SJCRH30 (cell line): ENCODE results near the gene ARHGAP26. TPM values are rescaled to one million over a fixed set of nuclear protein-coding genes. Genes with fewer than 3 reads are reported as not detected.

ENCODE experiments used
- DNase-seq, 2 experiments: peaks; one replicate each; pipeline ENCODE4 v3.0.0-alpha.2; 2015 to 2020
- H3K27ac ChIP-seq: fragments of 250-450 bp; sonication (Bioruptor Pico); 2 replicates; pipeline ENCODE4 v1.5.1; 2020; ENCODE audit warnings: mild to moderate bottlenecking, moderate library complexity
- H3K27me3 ChIP-seq: fragments of 250-450 bp; sonication (Bioruptor Pico); 2 replicates; pipeline ENCODE4 v1.5.1; 2020; ENCODE audit warnings: mild to moderate bottlenecking, moderate library complexity
- H3K36me3 ChIP-seq: fragments of 250-450 bp; sonication (Bioruptor Pico); 2 replicates; pipeline ENCODE4 v1.5.1; 2020; ENCODE audit warnings: mild to moderate bottlenecking, moderate library complexity
- H3K4me1 ChIP-seq: fragments of 250-450 bp; sonication (Bioruptor Pico); 2 replicates; pipeline ENCODE4 v1.5.1; 2020; ENCODE audit warnings: mild to moderate bottlenecking, moderate library complexity
- H3K4me3 ChIP-seq: fragments of 250-450 bp; sonication (Bioruptor Pico); 2 replicates; pipeline ENCODE4 v1.5.1; 2020; ENCODE audit warnings: mild to moderate bottlenecking, moderate library complexity
- H3K9me3 ChIP-seq: fragments of 250-450 bp; sonication (Bioruptor Pico); replicated peaks from 2 replicates; pipeline ENCODE4 v1.5.1; 2020; ENCODE audit warnings: mild to moderate bottlenecking, moderate library complexity
- total RNA-seq: library from RNA; depleted of rRNA; stranded (reverse); fragments of >200 nt; shearing (Covaris generic); gene quantifications from 2 replicates; pipeline ENCODE4 v1.2.3, GENCODE V29; 2014

The ARHGAP26 gene
- total RNA-seq, 1 experiment from 2014 or later = 16.9 TPM

DNA sequence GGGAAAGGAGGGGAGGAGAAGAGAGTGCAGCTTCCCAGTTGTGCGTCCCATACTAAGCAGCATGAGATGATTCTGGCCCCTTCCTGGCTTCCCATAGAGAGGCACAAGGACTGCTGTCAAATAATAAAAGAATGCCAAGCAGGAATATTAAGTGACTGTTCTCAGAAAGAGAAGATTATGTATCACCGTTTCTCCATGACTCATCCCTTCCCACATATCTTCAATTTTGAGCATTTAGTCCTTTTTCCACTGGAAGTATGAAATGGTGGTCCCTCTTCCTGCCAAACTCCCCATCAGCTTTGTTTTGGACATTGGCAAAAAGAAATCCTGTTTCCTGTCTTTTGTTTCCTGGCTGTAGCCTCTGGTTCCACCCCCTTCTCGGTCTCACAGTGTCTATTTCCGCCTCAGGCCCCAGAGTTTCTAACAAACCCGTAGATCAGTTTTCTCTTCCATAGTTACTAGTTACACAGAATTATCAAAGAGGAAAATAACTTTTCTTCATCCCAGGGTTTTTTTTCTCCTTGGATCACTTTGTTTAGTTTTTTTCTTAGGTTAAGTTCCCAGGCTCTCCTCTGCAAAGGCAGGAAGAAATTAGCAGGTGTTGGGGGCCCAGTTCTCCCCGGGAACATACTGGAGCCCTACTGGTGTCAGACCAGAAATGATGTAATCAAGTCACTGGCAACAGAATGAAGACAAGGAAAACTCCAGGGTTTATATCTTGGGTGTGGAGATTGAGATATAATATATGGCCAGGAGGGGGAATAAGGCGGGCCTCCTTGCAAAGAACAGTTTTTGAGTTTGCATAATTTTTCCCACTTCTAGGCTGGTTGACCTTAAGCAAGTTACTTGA, 26.4 kb upstream of the ARHGAP26 start:
- Histone ChIP-seq H3K4me1 (peaks cover 8% of the 10 kb centered on the region), H3K27ac (no peak overlapping the region), H3K27me3 (no peaks in the 10 kb centered on the region), H3K9me3 (no peaks in the 10 kb centered on the region), H3K36me3 (no peaks in the 10 kb centered on the region), H3K4me3 (peak overlapping the region; percentile 8)
- DNase-seq = peak in 1 of 2 experiments; percentile 60

DNA sequence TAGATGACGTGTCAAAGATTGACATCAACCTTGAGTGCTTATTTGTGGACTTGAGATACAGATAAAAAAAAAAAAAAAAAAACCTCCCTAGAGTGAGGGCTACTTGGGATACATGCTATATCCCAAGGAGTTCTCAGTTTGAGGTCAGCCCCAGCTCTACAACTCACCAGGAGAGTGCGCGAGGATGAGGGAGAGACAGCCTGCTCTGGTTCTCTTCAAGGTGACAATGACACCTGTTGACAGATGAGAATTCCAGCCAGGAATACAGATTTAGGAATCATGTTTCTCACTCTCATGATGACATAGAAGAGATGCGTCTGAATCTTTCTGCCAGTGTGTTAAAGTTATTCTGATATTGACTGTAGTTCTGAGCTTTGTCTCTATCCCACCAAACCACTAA, 24.9 kb upstream of the ARHGAP26 start:
- no peak for DNase-seq
- Histone ChIP-seq H3K36me3 (no peaks in the 10 kb centered on the region), H3K27ac (no peak overlapping the region), H3K4me3 (no peak overlapping the region), H3K27me3 (no peaks in the 10 kb centered on the region), H3K4me1 (peaks cover 10% of the 10 kb centered on the region), H3K9me3 (no peaks in the 10 kb centered on the region)

DNA sequence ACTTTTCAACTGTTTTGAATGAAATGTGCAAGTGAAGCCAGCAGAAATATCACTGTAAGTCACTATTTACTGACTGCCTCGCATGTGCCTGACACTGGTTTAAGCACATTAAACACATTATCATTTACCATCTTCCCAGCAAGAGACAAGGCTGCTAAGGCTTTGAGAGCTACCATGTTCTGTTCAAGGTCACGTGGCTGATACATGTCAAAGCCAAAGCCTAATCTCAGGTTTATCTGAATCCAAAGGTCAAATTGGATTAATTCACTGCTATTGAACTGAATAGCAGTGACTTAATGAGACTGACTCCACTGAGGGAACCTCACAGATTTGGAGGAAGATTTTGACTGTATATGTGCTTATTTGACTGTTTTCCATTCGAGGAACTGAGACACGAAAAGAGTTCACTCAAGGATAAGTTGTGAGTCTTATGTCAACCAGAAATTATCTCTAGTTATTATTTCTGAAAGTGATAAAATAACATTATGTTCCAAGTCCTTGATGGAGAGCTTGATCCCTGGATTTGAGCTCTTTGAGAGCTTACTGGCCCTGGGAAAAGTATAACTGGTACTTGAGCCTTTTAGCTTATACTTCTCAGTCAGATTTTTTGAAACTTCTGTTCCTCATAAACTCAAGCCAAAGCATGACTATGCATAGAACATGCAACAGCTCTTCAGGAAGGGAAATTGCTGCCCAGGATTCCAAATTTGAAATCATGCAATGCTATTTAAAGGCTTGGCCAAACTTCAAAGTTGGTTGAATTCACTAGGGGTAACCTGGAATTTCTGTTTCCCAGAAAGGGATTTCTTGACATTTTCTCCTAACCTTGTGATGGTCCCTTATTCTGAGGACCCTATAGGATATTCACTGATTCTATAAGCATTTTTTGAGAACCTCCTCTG, 23.4 kb upstream of the ARHGAP26 start:
- Histone ChIP-seq H3K9me3 (no peaks in the 10 kb centered on the region), H3K4me1 (peaks cover 10% of the 10 kb centered on the region), H3K27ac (no peak overlapping the region), H3K27me3 (no peaks in the 10 kb centered on the region), H3K36me3 (no peaks in the 10 kb centered on the region), H3K4me3 (no peak overlapping the region)
- DNase-seq = no peak

DNA sequence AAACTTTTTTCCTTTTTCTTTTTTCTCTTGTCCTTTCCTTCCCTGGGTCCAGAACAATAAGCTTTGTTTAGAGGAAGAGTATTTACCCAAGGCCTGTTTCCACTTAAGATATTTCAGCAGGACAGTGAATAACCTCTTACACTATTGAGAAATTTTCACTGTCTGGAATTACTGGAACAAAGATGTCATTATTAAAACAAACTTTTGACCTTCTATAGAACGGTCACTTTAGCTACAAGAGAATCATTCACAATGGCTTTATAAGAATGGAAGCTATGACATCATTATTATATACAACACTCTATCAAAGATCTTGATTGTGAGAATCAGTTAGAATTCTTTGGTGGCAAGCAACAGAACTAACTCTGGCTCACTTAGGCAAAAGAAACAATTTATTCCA, 22.0 kb upstream of the ARHGAP26 start:
- no peaks in the 10 kb centered on the region for H3K36me3 ChIP-seq
- no peaks in the 10 kb centered on the region for H3K27me3 ChIP-seq
- DNase-seq = no peak
- no peak overlapping the region for H3K4me3 ChIP-seq
- H3K27ac ChIP-seq = no peak overlapping the region
- peaks cover 10% of the 10 kb centered on the region for H3K4me1 ChIP-seq
- no peaks in the 10 kb centered on the region for H3K9me3 ChIP-seq

DNA sequence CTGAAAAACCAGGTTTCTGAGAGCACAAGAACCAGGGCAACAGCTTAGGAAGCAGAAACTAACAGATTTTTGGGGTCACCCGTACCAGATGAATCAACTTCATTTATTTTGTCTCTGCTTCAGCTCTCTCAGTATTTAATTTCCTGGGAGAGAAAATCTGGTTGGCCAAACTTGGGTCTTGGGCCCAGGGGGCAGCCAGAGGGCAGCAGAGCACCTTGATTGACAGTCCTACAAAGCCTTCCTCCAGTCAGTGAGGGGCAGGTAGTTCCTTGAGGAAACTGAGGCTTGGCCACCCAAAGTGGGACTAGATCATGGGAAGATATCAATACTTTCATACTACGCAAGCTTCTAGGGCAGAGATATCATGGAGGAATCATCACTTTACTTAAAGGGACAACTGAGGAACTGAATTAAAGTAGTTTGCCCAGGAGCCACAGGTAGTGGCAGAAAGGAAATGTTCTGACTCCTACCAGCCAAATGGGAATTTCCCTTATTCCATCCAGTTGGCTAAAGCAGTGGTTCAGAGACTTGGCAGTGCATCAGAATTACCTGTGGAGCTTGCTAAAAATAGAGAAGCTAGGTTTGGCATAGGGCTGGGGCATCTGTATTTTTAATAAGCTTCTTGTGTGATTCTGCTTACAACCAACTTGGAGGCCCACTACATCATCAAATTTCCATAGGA, 21.5 kb upstream of the ARHGAP26 start:
- H3K27me3 ChIP-seq = no peaks in the 10 kb centered on the region
- H3K36me3 ChIP-seq = no peaks in the 10 kb centered on the region
- no peak overlapping the region for H3K27ac ChIP-seq
- DNase-seq = peak; percentile 14 to 42
- no peaks in the 10 kb centered on the region for H3K9me3 ChIP-seq
- H3K4me1 ChIP-seq = peaks cover 7% of the 10 kb centered on the region
- no peak overlapping the region for H3K4me3 ChIP-seq

DNA sequence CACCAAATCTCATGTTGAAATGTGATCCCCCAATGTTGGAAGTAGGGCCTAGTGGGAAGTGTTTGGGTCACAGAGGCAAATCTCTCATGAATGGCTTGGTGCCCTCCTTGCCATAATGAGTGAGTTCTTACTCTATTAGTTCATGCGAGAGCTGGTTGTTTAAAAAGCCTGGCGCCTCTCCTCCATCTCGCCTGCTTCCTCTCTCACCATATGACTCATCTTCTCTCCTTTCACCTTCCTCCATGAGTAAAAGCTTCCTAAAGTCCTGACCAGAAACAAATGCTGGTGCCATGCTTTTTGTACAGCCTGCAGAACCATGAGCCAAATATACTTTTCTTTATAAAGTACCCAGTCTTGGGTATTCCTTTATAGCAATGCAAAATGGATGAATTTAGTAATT, 20.9 kb upstream of the ARHGAP26 start:
- no peak overlapping the region for H3K4me3 ChIP-seq
- no peaks in the 10 kb centered on the region for H3K27me3 ChIP-seq
- no peaks in the 10 kb centered on the region for H3K9me3 ChIP-seq
- H3K36me3 ChIP-seq = no peaks in the 10 kb centered on the region
- no peak overlapping the region for H3K27ac ChIP-seq
- no peak for DNase-seq
- peaks cover 3% of the 10 kb centered on the region for H3K4me1 ChIP-seq

DNA sequence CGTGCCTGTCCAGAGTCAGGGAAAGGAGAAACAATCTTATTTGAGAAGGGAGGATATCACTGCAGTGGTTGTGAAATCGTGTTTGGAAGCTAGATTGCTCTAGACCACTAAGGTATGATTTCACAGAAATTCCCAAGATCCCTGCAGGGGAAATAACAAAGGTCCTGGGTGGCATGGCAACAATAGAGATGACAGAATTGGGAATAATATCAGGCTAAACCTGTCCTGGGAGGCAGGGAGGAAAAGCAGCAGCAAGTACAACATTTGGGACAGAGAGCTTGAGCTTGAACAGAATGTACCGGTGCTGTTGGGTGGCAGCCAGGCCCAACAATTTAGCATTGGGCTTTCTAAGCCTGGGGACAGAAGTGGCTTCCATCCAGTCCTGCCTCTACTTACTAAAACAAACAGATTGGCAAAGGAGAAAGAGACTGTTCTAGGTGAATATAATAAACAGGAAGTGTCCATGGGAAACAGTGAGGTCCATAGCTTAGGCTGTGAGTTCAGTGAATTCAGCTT, 17.0 kb upstream of the ARHGAP26 start:
- H3K27me3 ChIP-seq = no peaks in the 10 kb centered on the region
- no peak for DNase-seq
- no peaks in the 10 kb centered on the region for H3K36me3 ChIP-seq
- H3K4me3 ChIP-seq = no peak overlapping the region
- H3K4me1 ChIP-seq = peaks cover 3% of the 10 kb centered on the region; the same call in 1 of the 2 replicates
- no peaks in the 10 kb centered on the region for H3K9me3 ChIP-seq
- H3K27ac ChIP-seq = no peak overlapping the region

DNA sequence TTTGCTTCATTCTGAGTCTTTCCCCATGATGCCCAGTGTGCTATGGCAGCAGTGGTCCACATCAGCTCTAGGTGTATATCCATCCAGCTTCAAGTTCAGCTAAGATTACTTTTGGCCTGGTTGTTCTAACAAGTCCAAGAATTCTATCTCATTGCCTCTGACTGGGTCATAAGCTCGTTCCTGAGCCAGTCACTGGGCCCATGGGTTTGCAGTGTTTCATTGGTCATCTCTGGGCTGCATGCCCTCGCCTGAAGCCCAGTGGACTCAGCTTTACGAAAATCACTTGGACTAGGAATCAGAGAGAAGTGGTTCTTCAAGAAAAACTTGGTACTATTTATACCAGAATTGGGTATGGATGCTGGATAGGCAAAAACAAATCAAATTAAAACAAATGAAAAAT, 16.1 kb upstream of the ARHGAP26 start:
- H3K9me3 ChIP-seq = no peaks in the 10 kb centered on the region
- H3K27me3 ChIP-seq = no peaks in the 10 kb centered on the region
- no peak for DNase-seq
- H3K36me3 ChIP-seq = no peaks in the 10 kb centered on the region
- H3K27ac ChIP-seq = no peak overlapping the region
- H3K4me1 ChIP-seq = peaks cover 3% of the 10 kb centered on the region; the same call in 1 of the 2 replicates
- no peak overlapping the region for H3K4me3 ChIP-seq

DNA sequence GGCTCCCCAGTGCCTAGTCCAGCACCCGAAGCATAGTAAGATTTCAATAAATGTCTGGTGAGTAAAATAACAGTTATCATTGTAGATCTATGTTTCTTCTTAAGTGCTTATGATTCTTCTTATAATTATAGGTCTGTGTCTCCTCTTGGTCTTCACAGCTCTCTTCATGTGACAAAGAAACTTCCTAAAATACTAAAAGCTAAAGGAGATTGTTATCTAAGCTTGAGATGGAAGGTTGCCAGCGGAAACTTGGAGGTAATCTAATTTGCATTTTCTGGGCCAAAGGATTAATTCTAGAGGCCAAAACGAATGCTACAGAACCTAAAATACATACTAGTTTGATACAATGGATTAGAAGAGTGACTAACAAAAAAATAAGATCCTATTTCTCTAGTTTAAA, 13.6 kb upstream of the ARHGAP26 start:
- no peak overlapping the region for H3K4me3 ChIP-seq
- H3K27ac ChIP-seq = no peak overlapping the region
- DNase-seq = no peak
- no peaks in the 10 kb centered on the region for H3K9me3 ChIP-seq
- H3K27me3 ChIP-seq = no peaks in the 10 kb centered on the region
- H3K4me1 ChIP-seq = no peaks in the 10 kb centered on the region
- H3K36me3 ChIP-seq = no peaks in the 10 kb centered on the region

DNA sequence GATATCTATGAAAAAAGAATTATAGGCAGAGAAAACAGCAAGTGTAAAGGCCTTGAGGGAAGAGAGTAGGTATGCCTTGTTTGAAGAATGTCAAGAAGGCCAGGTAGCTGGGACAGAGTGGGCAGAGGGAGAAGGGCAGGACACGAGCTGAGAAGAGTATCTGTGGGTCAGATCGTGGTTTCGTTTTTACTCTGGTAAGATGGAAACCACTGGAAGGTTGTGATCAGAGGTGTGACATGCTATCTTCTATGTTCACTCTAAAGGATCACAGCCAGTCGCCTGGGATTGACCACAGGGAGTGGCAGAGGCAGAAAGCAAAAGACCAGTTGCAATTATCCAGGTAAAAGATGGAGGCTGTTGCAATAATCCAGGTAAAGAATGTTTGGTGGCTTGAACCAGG, 12.6 kb upstream of the ARHGAP26 start:
- Histone ChIP-seq H3K4me1 (no peaks in the 10 kb centered on the region), H3K36me3 (no peaks in the 10 kb centered on the region), H3K4me3 (no peak overlapping the region), H3K27me3 (no peaks in the 10 kb centered on the region), H3K27ac (no peak overlapping the region), H3K9me3 (no peaks in the 10 kb centered on the region)
- no peak for DNase-seq

DNA sequence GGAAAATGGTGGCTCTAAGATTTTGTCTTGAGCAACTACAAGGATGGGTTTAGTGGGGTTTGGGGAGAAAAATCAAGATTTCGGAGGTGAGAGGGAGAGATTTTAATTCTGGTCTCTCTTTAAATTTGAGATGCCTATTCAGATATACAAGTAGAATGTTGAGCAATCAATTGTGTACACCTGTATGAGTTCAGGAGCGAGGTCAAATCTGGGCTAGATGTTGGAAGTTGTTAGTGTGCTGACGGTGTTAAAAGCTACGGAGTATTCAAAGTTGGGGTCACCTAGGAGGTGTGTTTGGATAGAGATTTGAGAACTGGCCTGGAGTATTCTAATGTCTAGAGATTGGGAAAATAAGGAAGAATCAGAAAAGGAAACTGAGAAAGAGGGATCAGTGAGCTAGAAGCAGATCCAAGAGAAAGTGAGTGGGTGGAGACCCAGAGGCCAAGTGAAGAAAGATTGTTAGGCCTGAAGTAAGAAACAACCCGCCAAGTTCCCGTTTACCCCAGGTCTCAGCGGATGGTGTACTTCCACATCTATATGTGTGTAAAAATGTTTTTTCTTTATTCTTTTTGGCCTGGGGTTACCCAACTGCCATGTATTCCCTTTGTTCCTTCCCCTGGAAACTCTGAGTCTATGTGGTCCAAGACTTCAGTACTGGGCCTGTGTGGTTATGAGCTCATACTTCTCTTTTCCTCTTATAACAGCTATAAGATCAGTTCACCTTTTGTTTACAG, 11.9 kb upstream of the ARHGAP26 start:
- Histone ChIP-seq H3K27ac (no peak overlapping the region), H3K4me1 (no peaks in the 10 kb centered on the region), H3K9me3 (no peaks in the 10 kb centered on the region), H3K36me3 (no peaks in the 10 kb centered on the region), H3K4me3 (no peak overlapping the region), H3K27me3 (no peaks in the 10 kb centered on the region)
- DNase-seq = no peak

DNA sequence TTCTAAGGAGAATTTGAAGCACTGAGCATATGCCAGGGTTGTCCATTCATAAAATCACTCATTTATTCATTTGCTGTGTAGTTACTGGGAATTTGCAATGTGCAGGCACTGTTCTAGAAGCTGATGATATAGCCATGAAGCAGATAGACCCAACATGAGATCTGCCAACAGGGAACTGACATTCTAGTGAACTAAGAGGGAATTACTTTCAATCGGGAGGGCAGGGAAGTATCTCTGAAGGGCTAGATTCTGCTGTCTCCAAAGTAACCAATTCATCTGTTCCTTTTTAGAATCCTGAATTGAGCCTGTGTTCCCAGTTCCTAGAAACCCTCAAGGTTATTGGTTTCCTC, 11.4 kb upstream of the ARHGAP26 start:
- Histone ChIP-seq H3K36me3 (no peaks in the 10 kb centered on the region), H3K27ac (no peak overlapping the region), H3K9me3 (no peaks in the 10 kb centered on the region), H3K27me3 (0 out of 2 replicates have a peak, but pooled peaks cover under 1% of the 10 kb centered on the region), H3K4me1 (no peaks in the 10 kb centered on the region), H3K4me3 (no peak overlapping the region)
- DNase-seq = no peak

DNA sequence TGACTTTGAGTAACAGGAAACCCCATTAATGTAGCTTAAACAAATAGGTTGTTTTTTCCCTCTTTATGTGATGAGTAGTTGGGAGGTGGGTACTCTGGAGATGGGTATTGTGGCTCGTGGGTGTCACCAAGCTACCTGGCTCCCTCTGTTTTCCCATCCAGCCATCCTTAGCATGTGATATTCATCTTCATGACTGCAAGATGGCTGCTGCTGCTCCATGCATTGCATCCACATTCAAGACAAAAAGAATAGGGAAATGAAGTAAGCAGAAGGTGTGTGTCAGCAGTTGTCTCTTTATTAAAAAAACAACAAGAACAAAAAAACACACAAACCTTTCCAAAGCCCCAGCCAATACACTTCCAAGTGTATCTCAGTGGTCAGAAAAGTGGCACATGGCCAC, 6.5 kb upstream of the ARHGAP26 start:
- H3K4me3 ChIP-seq = no peak overlapping the region
- H3K9me3 ChIP-seq = no peaks in the 10 kb centered on the region
- H3K36me3 ChIP-seq = no peaks in the 10 kb centered on the region
- no peaks in the 10 kb centered on the region for H3K4me1 ChIP-seq
- peaks cover 4% of the 10 kb centered on the region; the same call in 1 of the 2 replicates for H3K27me3 ChIP-seq
- no peak for DNase-seq
- no peak overlapping the region for H3K27ac ChIP-seq

DNA sequence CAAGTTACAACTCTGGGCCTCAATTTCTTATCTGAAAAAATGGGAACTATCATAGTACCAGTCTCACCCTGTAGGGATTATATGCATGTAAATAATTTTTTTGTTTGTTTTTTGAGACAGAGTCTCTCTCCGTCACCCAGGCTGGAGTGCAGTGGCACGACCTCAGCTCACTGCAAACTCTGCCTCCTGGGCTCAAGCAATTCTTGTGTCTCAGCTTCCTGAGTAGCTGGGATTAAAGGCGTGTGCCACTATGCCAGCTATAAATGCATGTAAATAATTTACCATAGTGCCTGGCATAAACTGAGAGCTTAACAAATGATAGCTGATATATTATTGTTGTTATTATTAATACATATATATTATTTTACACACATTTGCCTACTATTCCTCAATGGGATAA, 3.0 kb upstream of the ARHGAP26 start:
- Histone ChIP-seq H3K4me3 (no peak overlapping the region), H3K27ac (no peak overlapping the region), H3K27me3 (peaks cover 4% of the 10 kb centered on the region; the same call in 1 of the 2 replicates), H3K4me1 (peaks cover 10% of the 10 kb centered on the region; the same call in 1 of the 2 replicates), H3K9me3 (no peaks in the 10 kb centered on the region), H3K36me3 (no peaks in the 10 kb centered on the region)
- no peak for DNase-seq
